ENCODE results near the gene CPA2.

DNA sequence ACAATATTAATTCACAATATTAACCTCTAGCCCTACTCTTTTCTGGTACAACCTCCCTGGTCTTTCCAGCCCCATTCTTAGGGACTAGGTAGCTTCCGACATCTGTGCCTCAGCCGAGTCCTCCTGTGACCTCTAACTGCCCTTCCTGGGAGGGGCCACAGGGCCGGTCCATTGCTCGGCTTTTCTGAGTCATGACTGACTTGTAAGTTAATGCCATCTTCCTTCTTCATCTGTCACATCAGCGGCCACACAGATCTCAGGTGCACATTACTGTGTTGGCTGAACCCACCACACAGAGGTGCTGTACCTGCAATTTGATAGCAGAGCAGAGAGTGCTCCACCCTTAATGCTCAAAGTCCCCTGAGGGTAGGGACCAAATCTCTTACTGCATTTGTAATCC lies 22.2 kb downstream of the CPA2 start:
- TF ChIP-seq CTCF (IDR thresholded peaks at IDR 0.05) (no peak), EP300 (IDR thresholded peaks at IDR 0.05) (no peak)
